Measurements from ENCODE around the gene CLPSL2.
"Not testable (repeated sequence)": the region's sequence is repeated elsewhere in the genome, so short reads cannot be mapped to it uniquely, and the experiment has no call there.

Gene CLPSL2, protein sequence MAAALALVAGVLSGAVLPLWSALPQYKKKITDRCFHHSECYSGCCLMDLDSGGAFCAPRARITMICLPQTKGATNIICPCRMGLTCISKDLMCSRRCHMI

DNA sequence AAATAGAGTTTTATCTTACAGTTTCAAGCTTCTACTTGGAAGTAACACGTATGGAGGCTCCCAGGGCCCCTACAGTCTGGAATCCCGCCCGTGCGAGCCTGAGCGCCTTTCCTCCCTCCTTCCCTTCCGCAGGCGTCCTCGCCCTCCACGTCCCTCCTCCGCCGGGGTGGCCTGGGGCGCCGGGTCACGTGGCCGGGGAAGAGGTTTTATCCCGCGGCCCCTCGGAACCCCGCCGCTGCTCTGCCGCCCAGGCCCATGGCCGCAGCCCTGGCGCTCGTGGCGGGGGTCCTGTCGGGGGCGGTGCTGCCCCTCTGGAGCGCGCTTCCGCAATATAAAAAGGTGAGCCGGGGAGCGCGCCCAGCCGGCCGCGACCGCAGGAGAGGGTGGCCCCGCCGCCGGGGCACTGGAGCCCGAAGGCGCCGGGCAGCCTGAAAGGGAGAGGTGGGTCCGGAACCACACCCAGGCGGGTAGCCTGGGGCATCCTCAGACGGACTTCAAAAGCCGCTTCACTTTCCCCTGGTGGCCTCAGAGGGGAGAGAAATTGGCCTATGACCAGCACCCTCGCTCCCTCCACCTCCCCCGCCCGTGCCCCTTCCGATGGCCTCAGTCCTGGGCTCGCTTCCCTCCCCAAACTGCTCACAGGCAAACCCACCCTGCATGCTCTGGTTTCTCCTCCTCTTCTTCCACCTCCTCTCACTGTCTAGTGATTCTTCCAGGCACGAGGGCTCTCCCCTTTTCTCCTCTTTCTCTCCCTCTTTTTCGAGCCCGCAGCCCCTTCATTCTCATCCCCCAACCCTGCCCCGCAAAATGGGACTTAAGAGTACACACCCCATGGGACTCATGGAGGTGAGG is at the start of gene CLPSL2:
TSS of gene CLPSL2 (plus strand) at position 235 of the 852 bp plus-strand sequence. CDS start at position 256, 21 bp downstream.
- no peak for DNase-seq (ENCODE audit: low read depth in 2 of 2)

DNA sequence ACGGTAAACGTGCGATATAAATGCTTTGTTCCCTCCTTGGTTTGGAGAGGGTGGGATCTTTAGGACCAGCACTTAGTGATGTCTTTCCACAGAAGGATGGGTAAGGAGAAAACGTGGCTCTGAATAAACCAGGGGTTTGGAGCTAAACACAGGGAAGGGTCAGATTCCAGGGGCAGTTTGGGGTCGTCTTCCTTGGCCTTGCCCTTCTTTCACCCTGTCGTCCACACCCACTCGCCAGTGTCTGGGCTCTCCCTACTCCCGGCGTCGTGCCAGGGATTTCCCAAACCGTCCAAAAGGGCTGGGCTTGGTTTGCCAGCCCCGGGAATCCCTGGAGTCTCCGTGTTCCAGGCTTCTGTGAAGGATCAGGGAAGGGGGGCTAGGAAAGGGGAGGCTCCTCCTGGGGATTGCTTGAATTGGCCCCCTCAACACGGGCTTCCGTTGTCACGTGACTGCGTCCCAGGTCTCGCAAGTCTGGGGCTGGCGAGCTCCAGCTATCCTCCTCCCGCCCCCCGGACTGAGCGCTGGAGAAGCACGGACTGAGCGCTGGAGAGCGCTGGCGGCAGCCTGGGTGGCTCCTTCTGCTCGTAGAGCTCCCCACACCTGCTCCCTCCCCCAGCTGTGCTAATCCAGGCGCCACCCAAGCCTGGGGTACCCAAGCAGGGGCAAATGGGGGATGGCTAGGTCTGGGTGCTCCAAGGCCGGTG is 49.0 kb upstream of the CLPSL2 start:
- peak; percentile 44 to 47 for DNase-seq (ENCODE audit: low read depth in 2 of 2)

GRCh38 chr6:35727935-35728682 is 48.3 kb upstream of the CLPSL2 start:
- DNase-seq (ENCODE audit: low read depth in 2 of 2), result peak; percentile 85 to 88

- DNase-seq (ENCODE audit: low read depth in 2 of 2), result no peak
Measured at GRCh38 chr6:35728683-35729678, 47.4 kb upstream of the CLPSL2 start.

DNA sequence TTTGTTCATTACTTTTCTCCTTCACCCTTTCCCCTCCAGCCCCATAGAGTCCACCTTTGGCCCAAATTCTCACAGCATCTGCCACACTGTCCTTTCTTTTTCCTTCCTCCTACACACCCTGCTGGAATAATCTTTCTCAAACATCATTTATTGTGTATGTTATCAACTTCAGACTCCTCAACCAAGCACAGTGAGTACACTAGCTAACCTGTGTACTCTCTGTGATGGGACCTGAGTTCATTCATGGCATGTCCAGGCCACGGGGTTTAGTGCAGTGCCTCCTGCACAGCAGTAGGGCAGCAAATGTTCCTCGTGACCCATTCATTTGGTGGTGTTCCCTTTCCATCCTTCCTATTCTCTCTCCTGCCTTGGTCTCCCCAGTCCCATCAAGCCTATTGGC is 46.7 kb upstream of the CLPSL2 start:
- no peak for DNase-seq (ENCODE audit: low read depth in 2 of 2)

- no peak for DNase-seq (ENCODE audit: low read depth in 2 of 2)
Measured at GRCh38 chr6:35730745-35731413, 45.5 kb upstream of the CLPSL2 start.

DNA sequence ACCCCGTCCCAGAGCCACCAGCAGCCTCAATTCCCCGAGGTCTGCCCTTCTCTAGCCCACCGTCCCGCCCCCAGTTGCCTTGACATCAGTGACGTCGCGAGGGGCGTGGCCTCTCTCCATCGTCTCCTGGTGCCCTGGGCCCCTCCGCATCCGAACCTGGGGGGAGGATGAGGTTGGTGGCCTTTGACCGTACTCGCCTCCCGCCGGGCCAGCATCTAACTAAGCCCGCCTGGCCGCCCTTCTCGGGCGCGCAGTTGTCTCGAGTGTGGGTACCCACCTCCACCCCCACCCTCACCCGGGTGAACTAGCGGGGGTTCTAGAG is 45.0 kb upstream of the CLPSL2 start:
- DNase-seq (ENCODE audit: low read depth in 2 of 2), result peak; percentile 56 to 59

GRCh38 chr6:35731736-35732532 is 44.5 kb upstream of the CLPSL2 start:
- peak; percentile 82 to 83 for DNase-seq (ENCODE audit: low read depth in 2 of 2)

- no peak for DNase-seq (ENCODE audit: low read depth in 2 of 2)
Measured at GRCh38 chr6:35733633-35734032, 42.8 kb upstream of the CLPSL2 start.

DNA sequence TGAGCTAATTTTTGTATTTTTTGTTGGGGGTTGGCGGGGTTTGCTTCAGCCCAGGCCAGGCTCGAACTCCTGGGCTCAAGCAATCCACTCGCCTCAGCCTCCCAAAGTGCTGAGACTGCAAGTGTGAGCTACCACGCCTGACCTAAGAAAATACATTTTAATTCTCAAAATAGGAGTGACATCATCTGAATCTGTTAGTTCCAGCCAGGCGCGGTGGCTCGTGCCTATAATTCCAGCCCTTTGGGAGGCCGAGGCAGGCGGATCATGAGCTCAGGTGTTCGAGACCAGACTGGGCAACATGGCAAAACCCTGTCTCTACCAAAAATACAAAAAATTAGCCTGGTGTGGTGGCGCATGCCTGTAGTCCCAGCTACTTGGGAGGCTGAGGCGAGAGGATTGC is 42.1 kb upstream of the CLPSL2 start:
- not testable (repeated sequence) for DNase-seq (ENCODE audit: low read depth in 2 of 2)

GRCh38 chr6:35735452-35735851 is 40.9 kb upstream of the CLPSL2 start:
- no peak for DNase-seq (ENCODE audit: low read depth in 2 of 2)

- no peak for DNase-seq (ENCODE audit: low read depth in 2 of 2)
Measured at GRCh38 chr6:35736253-35736894, 40.0 kb upstream of the CLPSL2 start.

DNA sequence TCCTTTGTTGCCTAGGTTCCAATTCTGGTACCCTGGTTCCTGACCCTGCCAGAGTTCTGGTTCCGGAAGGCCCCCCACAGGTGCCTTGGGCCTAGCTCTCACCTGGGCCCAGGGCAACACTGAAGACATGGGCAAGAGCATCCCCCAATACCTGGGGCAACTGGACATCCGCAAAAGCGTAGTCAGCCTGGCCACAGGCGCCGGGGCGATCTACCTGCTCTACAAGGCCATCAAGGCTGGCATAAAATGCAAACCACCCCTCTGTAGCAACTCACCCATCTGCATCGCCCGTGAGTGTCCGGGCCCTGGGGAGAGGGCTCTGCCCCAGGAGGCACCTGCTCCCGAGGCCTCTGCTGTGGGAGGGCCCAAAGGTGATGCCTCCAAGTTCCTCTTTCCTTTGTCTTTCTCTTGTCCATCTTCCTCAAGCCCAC is 39.4 kb upstream of the CLPSL2 start, which contains the start of gene ARMC12:
TSS of gene ARMC12 (plus strand) at position 51 of the 431 bp plus-strand sequence. CDS start at position 128, 77 bp downstream.
- DNase-seq (ENCODE audit: low read depth in 2 of 2), result no peak

GRCh38 chr6:35737413-35738211 is 38.8 kb upstream of the CLPSL2 start:
- DNase-seq (ENCODE audit: low read depth in 2 of 2), result peak; percentile 70 to 72

GRCh38 chr6:35739645-35740524 is 36.5 kb upstream of the CLPSL2 start:
- DNase-seq (ENCODE audit: low read depth in 2 of 2), result no peak

GRCh38 chr6:35742842-35743241 is 33.6 kb upstream of the CLPSL2 start:
- DNase-seq (ENCODE audit: low read depth in 2 of 2), result no peak

- DNase-seq (ENCODE audit: low read depth in 2 of 2), result no peak
Measured at GRCh38 chr6:35745509-35745908, 30.9 kb upstream of the CLPSL2 start.
